GM18868 (cell line): ENCODE measurements around the gene KLHL2.
"Not testable (repeated sequence)": the region's sequence is repeated elsewhere in the genome, so short reads cannot be mapped to it uniquely, and the experiment has no call there.

Experiments
- ATAC-seq: cut with Tn5 transposase; IDR thresholded peaks from one replicate; pipeline ENCODE4 v1.9.1; 2021; ENCODE audit warnings: mild to moderate bottlenecking, moderate library complexity; ENCODE audit not compliant: unreplicated experiment

The KLHL2 gene

GRCh38 chr4:165229490-165230200, 22.3 kb downstream of the KLHL2 start:
- ATAC-seq, result not testable (repeated sequence)

- peak; percentile 83 for ATAC-seq
These were observed 25.5 kb downstream of the KLHL2 start for GRCh38 chr4:165232623-165233433.

- ATAC-seq, result no peak
These were observed 27.4 kb downstream of the KLHL2 start for GRCh38 chr4:165234766-165235165.

GRCh38 chr4:165236852-165237251, 29.5 kb downstream of the KLHL2 start:
- not testable (repeated sequence) for ATAC-seq

GRCh38 chr4:165238041-165238640, 30.8 kb downstream of the KLHL2 start:
- ATAC-seq, result peak; percentile 55

- ATAC-seq, result peak; percentile 56
These were observed 33.4 kb downstream of the KLHL2 start for GRCh38 chr4:165240761-165241160.

GRCh38 chr4:165244148-165244547, 36.8 kb downstream of the KLHL2 start:
- ATAC-seq, result not testable (repeated sequence)

GRCh38 chr4:165244587-165245186, 37.3 kb downstream of the KLHL2 start:
- ATAC-seq, result not testable (repeated sequence)

- ATAC-seq, result no peak
These were observed 40.7 kb downstream of the KLHL2 start for GRCh38 chr4:165248102-165248501.

- ATAC-seq, result not testable (repeated sequence)
These were observed 41.5 kb downstream of the KLHL2 start for GRCh38 chr4:165248904-165249303.

- ATAC-seq, result not testable (repeated sequence)
These were observed 47.4 kb downstream of the KLHL2 start for GRCh38 chr4:165254771-165255170.

GRCh38 chr4:165255439-165255838, 48.1 kb downstream of the KLHL2 start:
- ATAC-seq, result peak; percentile 98

- ATAC-seq, result peak; percentile 19
These were observed 48.8 kb downstream of the KLHL2 start for GRCh38 chr4:165256074-165256659.

- not testable (repeated sequence) for ATAC-seq
These were observed 52.4 kb downstream of the KLHL2 start for GRCh38 chr4:165259776-165260175.

- ATAC-seq, result not testable (repeated sequence)
These were observed 54.9 kb downstream of the KLHL2 start for GRCh38 chr4:165262306-165262705.

GRCh38 chr4:165263466-165263865, 56.1 kb downstream of the KLHL2 start:
- ATAC-seq, result not testable (repeated sequence)

GRCh38 chr4:165269931-165270330, 62.6 kb downstream of the KLHL2 start:
- not testable (repeated sequence) for ATAC-seq

GRCh38 chr4:165273443-165273842, 66.1 kb downstream of the KLHL2 start:
- ATAC-seq, result not testable (repeated sequence)

- peak; percentile 76 for ATAC-seq
These were observed 68.0 kb downstream of the KLHL2 start for GRCh38 chr4:165275357-165275756.

- not testable (repeated sequence) for ATAC-seq
These were observed 72.2 kb downstream of the KLHL2 start for GRCh38 chr4:165279531-165279930.

GRCh38 chr4:165284697-165285096, 77.3 kb downstream of the KLHL2 start:
- ATAC-seq, result not testable (repeated sequence)
